IMR-90 (cell line): ENCODE results near the gene MR1. TPM values are rescaled to one million over a fixed set of nuclear protein-coding genes. Genes with fewer than 3 reads are reported as not detected.

Source experiments
- ATAC-seq: fragments of 200-7000 bp; cut with Tn5 transposase; 2 replicates; pipeline ENCODE4 v1.9.1; 2020; ENCODE audit warnings: low read depth, mild to moderate bottlenecking, moderate library complexity
- BruUV-seq: library from RNA; stranded (reverse); fragments of 400-500 nt; replicated peaks from 2 replicates; lab custom pipeline; 2021; lab: Mats Ljungman, UMichigan
- CTCF ChIA-PET: fragments of 300-600 bp; formaldehyde crosslinking; extraction: SDS; loops from one replicate; lab custom pipeline; 2021; ENCODE audit warnings: antibody characterized with exemption; lab: Yijun Ruan, JAX
- POLR2A ChIA-PET: fragments of 300-600 bp; sonication (Branson Sonifier 250); formaldehyde crosslinking; loops from one replicate; lab custom pipeline; 2022; ENCODE audit warnings: antibody characterized with exemption; ENCODE audit not compliant: unreplicated experiment; lab: Charles Lee
- DNase-seq: peaks from one replicate; pipeline ENCODE4 v3.0.0; 2013
- H2AFZ ChIP-seq: replicated peaks from 2 replicates; pipeline ENCODE3; 2013; ENCODE audit warnings: low read length, mild to moderate bottlenecking; ENCODE audit not compliant: poor library complexity
- H2AK5ac ChIP-seq: 2 replicates; pipeline ENCODE4 v1.6.1; 2013; ENCODE audit warnings: low read depth, low read length, inconsistent platforms
- H2AK9ac ChIP-seq: replicated peaks from 2 replicates; pipeline ENCODE3; 2013; ENCODE audit warnings: mild to moderate bottlenecking, low read depth, low read length, moderate library complexity; ENCODE audit not compliant: poor library complexity
- H2BK120ac ChIP-seq: 2 replicates; pipeline ENCODE4 v1.6.1; 2013; ENCODE audit warnings: low read depth, low read length, inconsistent platforms
- H2BK15ac ChIP-seq: 3 replicates; pipeline ENCODE4 v1.6.1; 2013; ENCODE audit warnings: low read depth, low read length, inconsistent platforms
- H2BK20ac ChIP-seq: 2 replicates; pipeline ENCODE4 v1.6.1; 2013; ENCODE audit warnings: low read depth, mild to moderate bottlenecking, inconsistent platforms, low read length, moderate library complexity
- H2BK5ac ChIP-seq: 2 replicates; pipeline ENCODE4 v1.6.1; 2013; ENCODE audit warnings: mild to moderate bottlenecking, low read depth, low read length, inconsistent platforms; ENCODE audit not compliant: poor library complexity, severe bottlenecking
- H3K14ac ChIP-seq: replicated peaks from 2 replicates; pipeline ENCODE4 v1.6.1; 2013; ENCODE audit warnings: low read depth, low read length, inconsistent platforms
- H3K18ac ChIP-seq: 2 replicates; pipeline ENCODE4 v1.6.1; 2013; ENCODE audit warnings: low read depth, low read length, control low read depth
- H3K23ac ChIP-seq: 2 replicates; pipeline ENCODE4 v1.6.1; 2013; ENCODE audit warnings: low read depth, low read length, inconsistent platforms
- H3K27ac ChIP-seq: 2 replicates; pipeline ENCODE4 v1.5.1; 2013; ENCODE audit warnings: mild to moderate bottlenecking, control low read depth, low read length; ENCODE audit not compliant: insufficient read depth
- H3K27me3 ChIP-seq: 2 replicates; pipeline ENCODE4 v1.6.1; 2013; ENCODE audit warnings: low read length; ENCODE audit not compliant: control insufficient read depth, insufficient read depth
- H3K36me3 ChIP-seq: 2 replicates; pipeline ENCODE4 v1.6.1; 2013; ENCODE audit warnings: low read length, mixed read lengths; ENCODE audit not compliant: control insufficient read depth, insufficient read depth
- H3K4ac ChIP-seq: 2 replicates; pipeline ENCODE4 v1.6.1; 2013; ENCODE audit warnings: low read depth, low read length, inconsistent platforms
- H3K4me1 ChIP-seq: 2 replicates; pipeline ENCODE4 v1.6.1; 2013; ENCODE audit warnings: low read length, mixed read lengths; ENCODE audit not compliant: control insufficient read depth, insufficient read depth
- H3K4me2 ChIP-seq: 2 replicates; pipeline ENCODE4 v1.6.1; 2013; ENCODE audit warnings: low read depth, mild to moderate bottlenecking, control low read depth, low read length, moderate library complexity
- H3K4me3 ChIP-seq: 2 replicates; pipeline ENCODE4 v1.5.1; 2013; ENCODE audit warnings: low read depth, mild to moderate bottlenecking, control low read depth, low read length, moderate library complexity; ENCODE audit not compliant: insufficient read depth
- H3K56ac ChIP-seq: 2 replicates; pipeline ENCODE4 v1.6.1; 2013; ENCODE audit warnings: low read length, inconsistent platforms; ENCODE audit not compliant: insufficient read depth; ENCODE audit errors: extremely low read depth
- H3K79me1 ChIP-seq, 2 experiments: 2 replicates each; pipeline ENCODE4 v1.6.1; 2013; ENCODE audit warnings: low read length in 2 of 2, inconsistent platforms in 1 of 2, low read depth in 1 of 2
- H3K9ac ChIP-seq: 2 replicates; pipeline ENCODE4 v1.6.1; 2013; ENCODE audit warnings: low read depth, low read length, control low read depth
- H3K9me1 ChIP-seq: 2 replicates; pipeline ENCODE4 v1.6.1; 2013; ENCODE audit warnings: low read length, inconsistent platforms; ENCODE audit not compliant: insufficient read depth
- H3K9me3 ChIP-seq: 2 replicates; pipeline ENCODE4 v1.6.1; 2013; ENCODE audit warnings: low read length; ENCODE audit not compliant: control insufficient read depth, insufficient read depth
- H4K20me1 ChIP-seq: 2 replicates; pipeline ENCODE4 v1.6.1; 2013; ENCODE audit warnings: low read length, inconsistent platforms; ENCODE audit not compliant: insufficient read depth
- H4K5ac ChIP-seq: 2 replicates; pipeline ENCODE4 v1.6.1; 2013; ENCODE audit warnings: mild to moderate bottlenecking, low read depth, low read length, control low read depth
- H4K8ac ChIP-seq, 2 experiments: 2 replicates each; pipeline ENCODE4 v1.6.1; 2013; ENCODE audit warnings: low read depth in 2 of 2, low read length in 2 of 2, control low read depth in 1 of 2, inconsistent platforms in 1 of 2
- H4K91ac ChIP-seq: 2 replicates; pipeline ENCODE4 v1.6.1; 2013; ENCODE audit warnings: low read depth, low read length, inconsistent platforms; ENCODE audit not compliant: insufficient read depth
- CEBPB ChIP-seq: IDR thresholded peaks from 2 replicates; pipeline ENCODE4 v1.6.1; 2012; ENCODE audit warnings: low read depth, low read length, improper control_type of control experiment
- WGBS, 2 experiments: methylation state at CpG; one replicate each; pipeline versions ENCODE4 v1.1.5 to v1.1.7; 2013; ENCODE audit warnings: missing lambda C conversion rate in 2 of 2; ENCODE audit not compliant: insufficient read length in 1 of 2; ENCODE audit errors: extremely low coverage in 2 of 2; 5-methylcytosine and 5-hydroxymethylcytosine counted together
- dilution Hi-C: fragments of 300-500 bp; cut with HindIII; formaldehyde crosslinking; loops from one replicate; pipeline ENCODE4 v1.14.3; 2018; ENCODE audit warnings: low sequenced_read_pairs; ENCODE audit not compliant: unreplicated experiment
- in situ Hi-C: fragments of 300-500 bp; cut with MboI; formaldehyde crosslinking; loops from 3 replicates; pipeline ENCODE4 v1.14.3; 2019; ENCODE audit warnings: low sequenced_read_pairs, inconsistent platforms, mixed read lengths
- intact Hi-C: fragments of 100-400 bp; cut with micrococcal nuclease; formaldehyde crosslinking; loops from 2 replicates; pipeline ENCODE4 v1.10.0; 2022
- polyA plus RNA-seq, 3 experiments: library from polyadenylated mRNA; depleted of rRNA; stranded (reverse); fragments of >200 nt; gene quantifications; 2 replicates each; pipeline ENCODE4 v1.2.3, GENCODE V29; 2012; ENCODE audit warnings: low replicate concordance in 1 of 3
- total RNA-seq: library from RNA; depleted of rRNA; stranded (reverse); fragments of >200 nt; gene quantifications from 2 replicates; pipeline ENCODE4 v1.2.3, GENCODE V29; 2012
- TF ChIP-seq, protein P1 (sequence below): fragments of 150-350 bp; IDR thresholded peaks from 2 replicates; pipeline ENCODE4 v1.6.1; 2017; ENCODE audit warnings: mild to moderate bottlenecking, antibody characterized with exemption, low read length, low read depth

Gene MR1
- total and polyA plus RNA-seq, 2 of the 4 experiments (the other 2 are of a cell fraction) = 6.0 to 6.1 TPM

DNA sequence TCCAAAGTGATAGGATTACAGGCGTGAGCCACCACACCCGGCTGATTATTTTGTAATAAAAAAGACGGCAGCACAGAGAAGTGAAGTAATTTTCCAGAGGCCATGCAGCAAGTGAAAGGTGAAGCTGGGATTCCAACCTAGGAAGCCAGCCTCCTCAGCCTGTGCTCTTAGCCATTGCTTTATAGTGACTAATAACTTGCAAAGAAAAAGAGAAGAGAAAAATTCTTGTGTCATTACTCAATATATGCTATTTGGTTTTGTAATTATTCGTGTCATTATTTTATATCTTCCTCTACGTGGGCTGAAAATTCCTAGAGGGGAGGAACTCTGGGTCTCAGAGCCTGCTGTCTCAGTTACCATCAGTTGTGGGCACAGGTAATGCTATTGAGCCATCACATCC is 53.1 kb downstream of the MR1 start:
- Histone ChIP-seq H2AK9ac (peak overlapping the region; percentile 83), H3K9me3 (no peaks in the 10 kb centered on the region), H3K4me3 (no peak overlapping the region), H4K91ac (peak overlapping the region; percentile 78), H3K4me1 (peaks cover 3% of the 10 kb centered on the region), H4K20me1 (peaks cover 34% of the 10 kb centered on the region), H2AK5ac (peak overlapping the region; percentile 87), H3K14ac (peak overlapping the region; percentile 90), H2BK20ac (peak overlapping the region; percentile 93), H2BK5ac (peak overlapping the region; percentile 89), H3K56ac (0 out of 2 replicates have a peak overlapping the region, but pooled peaks have one; percentile 32), H3K9ac (peak overlapping the region; percentile 34; the same call in 1 of the 2 replicates), H3K27me3 (no peaks in the 10 kb centered on the region), H3K4ac (peak overlapping the region; percentile 85), H3K18ac (peak overlapping the region; percentile 17; the same call in 1 of the 2 replicates), H3K4me2 (no peak overlapping the region; the same call in 1 of the 2 replicates), H3K79me1 (peaks cover 3 to 20% of the 10 kb centered on the region in 2 experiments), H2AFZ (no peak overlapping the region), H3K23ac (peak overlapping the region; percentile 91), H3K27ac (peak overlapping the region; percentile 64), H3K9me1 (peaks cover 13% of the 10 kb centered on the region), H2BK15ac (peak overlapping the region; percentile 71; the same call in 2 of the 3 replicates), H4K5ac (no peak overlapping the region), H2BK120ac (peak overlapping the region; percentile 91), H3K36me3 (peaks cover 3% of the 10 kb centered on the region; the same call in 1 of the 2 replicates), H4K8ac (peak overlapping the region; percentile 41 to 59; a peak in 2 of 4 replicates)
- peak; percentile 72 for TF ChIP-seq CEBPB
- TF ChIP-seq, protein P1, sequence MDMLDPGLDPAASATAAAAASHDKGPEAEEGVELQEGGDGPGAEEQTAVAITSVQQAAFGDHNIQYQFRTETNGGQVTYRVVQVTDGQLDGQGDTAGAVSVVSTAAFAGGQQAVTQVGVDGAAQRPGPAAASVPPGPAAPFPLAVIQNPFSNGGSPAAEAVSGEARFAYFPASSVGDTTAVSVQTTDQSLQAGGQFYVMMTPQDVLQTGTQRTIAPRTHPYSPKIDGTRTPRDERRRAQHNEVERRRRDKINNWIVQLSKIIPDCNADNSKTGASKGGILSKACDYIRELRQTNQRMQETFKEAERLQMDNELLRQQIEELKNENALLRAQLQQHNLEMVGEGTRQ = no peak
- intact Hi-C loops (no loop called here), in situ Hi-C loops (loop anchor here (10.0 kb wide), 1 partner anchor 572 kb away; no protein-coding TSS in a partner anchor), dilution Hi-C loops (no loop called here)
- no TSS peak for BruUV-seq
- ATAC-seq = peak; percentile 22; the same call in 1 of the 2 replicates
- peak; percentile 80 for DNase-seq
- WGBS, 2 experiments = no CpG with 5 or more reads among the region's 5 CpGs
- ChIA-PET CTCF (interaction anchor here (2.1 kb wide), 1 partner anchor 56 kb away, joined by 12 read pairs; no protein-coding TSS in a partner anchor), POLR2A (no interaction called here)
